WTC11 (cell line): Measurements from ENCODE around the gene PCDHAC1. TPM values are rescaled to one million over a fixed set of nuclear protein-coding genes. Genes with fewer than 3 reads are reported as not detected.

ENCODE experiments used
- ATAC-seq: fragments of 200-7000 bp; cut with Tn5 transposase; 2 replicates; pipeline ENCODE4 v1.10.0; 2021; ENCODE audit warnings: mild to moderate bottlenecking, moderate library complexity
- CTCF ChIA-PET: fragments of 300-600 bp; sonication (Branson Sonifier 250); formaldehyde crosslinking; loops from one replicate; lab custom pipeline; 2021; ENCODE audit warnings: antibody characterized with exemption; lab: Charles Lee
- POLR2A ChIA-PET: fragments of 350-600 bp; sonication (Branson Sonifier 250); formaldehyde crosslinking; loops from one replicate; lab custom pipeline; 2021; ENCODE audit warnings: antibody characterized with exemption; lab: Charles Lee
- DNase-seq: peaks from one replicate; pipeline ENCODE4 v3.0.0; 2021; ENCODE audit warnings: low spot score
- H3K27ac Mint-ChIP-seq: 2 replicates; pipeline ENCODE4 v1.8.0; 2021; ENCODE audit warnings: mixed read lengths
- H3K27me3 Mint-ChIP-seq: 2 replicates; pipeline ENCODE4 v1.8.0; 2021; ENCODE audit warnings: low read depth, mild to moderate bottlenecking, moderate library complexity, mixed read lengths
- H3K36me3 Mint-ChIP-seq: 2 replicates; pipeline ENCODE4 v1.8.0; 2021; ENCODE audit warnings: mixed read lengths
- H3K4me1 Mint-ChIP-seq: 2 replicates; pipeline ENCODE4 v1.8.0; 2022; ENCODE audit warnings: mixed read lengths
- H3K4me3 Mint-ChIP-seq: 2 replicates; pipeline ENCODE4 v1.8.0; 2021; ENCODE audit warnings: mild to moderate bottlenecking, moderate library complexity, mixed read lengths
- H3K9me3 Mint-ChIP-seq: 2 replicates; pipeline ENCODE4 v1.8.0; 2021; ENCODE audit warnings: mixed read lengths
- ARID4B ChIP-seq: sonication (generic); formaldehyde crosslinking; IDR thresholded peaks from 2 replicates; pipeline ENCODE4 v1.8.0; 2023; ENCODE audit warnings: missing genetic modification reagents, mild to moderate bottlenecking, borderline replicate concordance
- E2F4 ChIP-seq: sonication (generic); formaldehyde crosslinking; IDR thresholded peaks from 2 replicates; pipeline ENCODE4 v1.8.1; 2022; ENCODE audit warnings: low read depth, mild to moderate bottlenecking, moderate library complexity, missing genetic modification reagents, borderline replicate concordance
- ELF4 ChIP-seq: sonication (generic); formaldehyde crosslinking; IDR thresholded peaks from 2 replicates; pipeline ENCODE4 v1.8.1; 2022; ENCODE audit warnings: low read depth, mild to moderate bottlenecking, moderate library complexity, missing genetic modification reagents
- ESRRA ChIP-seq: sonication (generic); formaldehyde crosslinking; IDR thresholded peaks from 2 replicates; pipeline ENCODE4 v1.8.1; 2022; ENCODE audit warnings: mild to moderate bottlenecking, missing genetic modification reagents, borderline replicate concordance
- FOXJ3 ChIP-seq: sonication (generic); formaldehyde crosslinking; IDR thresholded peaks from 2 replicates; pipeline ENCODE4 v1.9.0; 2021; ENCODE audit warnings: missing genetic modification reagents, mild to moderate bottlenecking, borderline replicate concordance
- GTF2I ChIP-seq: fragments of 250-450 bp; sonication (Bioruptor Pico); conservative IDR thresholded peaks from 2 replicates; pipeline ENCODE4 v1.4.0; 2021; ENCODE audit warnings: mild to moderate bottlenecking
- JAZF1 ChIP-seq: fragments of 250-450 bp; sonication (Bioruptor Pico); IDR thresholded peaks from 2 replicates; pipeline ENCODE4 v1.9.0; 2021; ENCODE audit warnings: moderate library complexity, mild to moderate bottlenecking, inconsistent platforms
- JUN ChIP-seq: sonication (generic); formaldehyde crosslinking; IDR thresholded peaks from 2 replicates; pipeline ENCODE4 v1.8.0; 2023; ENCODE audit warnings: mild to moderate bottlenecking, missing genetic modification reagents
- NR2C2 ChIP-seq: sonication (generic); formaldehyde crosslinking; IDR thresholded peaks from 2 replicates; pipeline ENCODE4 v1.8.0; 2022; ENCODE audit warnings: mild to moderate bottlenecking, missing genetic modification reagents
- SP1 ChIP-seq: sonication (generic); formaldehyde crosslinking; conservative IDR thresholded peaks from 2 replicates; pipeline ENCODE4 v1.8.1; 2022; ENCODE audit warnings: missing genetic modification reagents
- TCF7 ChIP-seq: sonication (generic); formaldehyde crosslinking; IDR thresholded peaks from 2 replicates; pipeline ENCODE4 v1.8.0; 2022; ENCODE audit warnings: mild to moderate bottlenecking, low read depth, missing genetic modification reagents, moderate library complexity
- TP53 ChIP-seq: sonication (generic); formaldehyde crosslinking; IDR thresholded peaks from 2 replicates; pipeline ENCODE4 v1.8.1; 2023; ENCODE audit warnings: mild to moderate bottlenecking, missing genetic modification reagents
- USF1 ChIP-seq: sonication (generic); formaldehyde crosslinking; IDR thresholded peaks from 2 replicates; pipeline ENCODE4 v1.8.0; 2022; ENCODE audit warnings: mild to moderate bottlenecking, missing genetic modification reagents
- ZBTB43 ChIP-seq: sonication (generic); formaldehyde crosslinking; IDR thresholded peaks from 2 replicates; pipeline ENCODE4 v1.8.1; 2023; ENCODE audit warnings: mild to moderate bottlenecking, missing genetic modification reagents
- ZNF317 ChIP-seq: sonication (generic); formaldehyde crosslinking; IDR thresholded peaks from 2 replicates; pipeline ENCODE4 v1.8.1; 2023; ENCODE audit warnings: low read depth, mild to moderate bottlenecking, moderate library complexity, missing genetic modification reagents, borderline replicate concordance
- ZNF423 ChIP-seq: fragments of 250-450 bp; sonication (Bioruptor Pico); IDR thresholded peaks from 2 replicates; pipeline ENCODE4 v2.1.2; 2022; ENCODE audit warnings: mild to moderate bottlenecking, moderate library complexity
- total RNA-seq: library from RNA; stranded (reverse); gene quantifications from 3 replicates; pipeline ENCODE4 v1.2.3, GENCODE V29; 2021
- TF ChIP-seq, protein P1 (sequence below): sonication (generic); formaldehyde crosslinking; IDR thresholded peaks from 2 replicates; pipeline ENCODE4 v1.8.0; 2023; ENCODE audit warnings: mild to moderate bottlenecking, missing genetic modification reagents
- TF ChIP-seq, protein P2 (sequence below): sonication (generic); formaldehyde crosslinking; IDR thresholded peaks from 2 replicates; pipeline ENCODE4 v1.8.1; 2023; ENCODE audit warnings: mild to moderate bottlenecking, missing genetic modification reagents, moderate library complexity
- TF ChIP-seq, protein P3 (sequence below): sonication (generic); formaldehyde crosslinking; IDR thresholded peaks from 2 replicates; pipeline ENCODE4 v1.8.1; 2023; ENCODE audit warnings: mild to moderate bottlenecking, moderate library complexity, missing genetic modification reagents
- TF ChIP-seq, protein P4 (sequence below): sonication (generic); formaldehyde crosslinking; IDR thresholded peaks from 2 replicates; pipeline ENCODE4 v1.8.0; 2022; ENCODE audit warnings: mild to moderate bottlenecking, missing genetic modification reagents

PCDHAC1 gene
- total RNA-seq, 1 experiment from 2014 or later = 8.4 TPM

DNA sequence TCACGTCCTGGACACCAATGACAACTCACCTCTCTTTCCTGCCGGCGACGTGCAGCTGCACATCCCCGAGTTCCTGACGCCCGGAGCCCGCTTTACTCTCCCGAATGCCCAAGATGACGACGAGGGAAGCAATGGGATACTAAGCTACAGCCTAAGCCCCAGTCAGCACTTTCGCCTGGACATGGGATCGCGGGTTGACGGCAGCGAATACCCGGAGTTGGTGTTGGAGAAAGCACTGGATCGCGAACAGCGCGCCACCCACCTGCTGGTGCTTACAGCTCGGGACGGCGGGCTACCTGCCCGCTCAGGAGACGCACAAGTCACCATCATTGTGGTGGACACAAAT is 1.1 kb downstream of the PCDHAC1 start (continued):
- TF ChIP-seq E2F4 (CRISPR knock-in tag) (no peak), JAZF1 (no peak), ZNF423 (CRISPR knock-in tag) (no peak), JUN (CRISPR knock-in tag) (no peak), ARID4B (CRISPR knock-in tag) (no peak), TCF7 (CRISPR knock-in tag) (no peak)
- TF ChIP-seq, protein P1, sequence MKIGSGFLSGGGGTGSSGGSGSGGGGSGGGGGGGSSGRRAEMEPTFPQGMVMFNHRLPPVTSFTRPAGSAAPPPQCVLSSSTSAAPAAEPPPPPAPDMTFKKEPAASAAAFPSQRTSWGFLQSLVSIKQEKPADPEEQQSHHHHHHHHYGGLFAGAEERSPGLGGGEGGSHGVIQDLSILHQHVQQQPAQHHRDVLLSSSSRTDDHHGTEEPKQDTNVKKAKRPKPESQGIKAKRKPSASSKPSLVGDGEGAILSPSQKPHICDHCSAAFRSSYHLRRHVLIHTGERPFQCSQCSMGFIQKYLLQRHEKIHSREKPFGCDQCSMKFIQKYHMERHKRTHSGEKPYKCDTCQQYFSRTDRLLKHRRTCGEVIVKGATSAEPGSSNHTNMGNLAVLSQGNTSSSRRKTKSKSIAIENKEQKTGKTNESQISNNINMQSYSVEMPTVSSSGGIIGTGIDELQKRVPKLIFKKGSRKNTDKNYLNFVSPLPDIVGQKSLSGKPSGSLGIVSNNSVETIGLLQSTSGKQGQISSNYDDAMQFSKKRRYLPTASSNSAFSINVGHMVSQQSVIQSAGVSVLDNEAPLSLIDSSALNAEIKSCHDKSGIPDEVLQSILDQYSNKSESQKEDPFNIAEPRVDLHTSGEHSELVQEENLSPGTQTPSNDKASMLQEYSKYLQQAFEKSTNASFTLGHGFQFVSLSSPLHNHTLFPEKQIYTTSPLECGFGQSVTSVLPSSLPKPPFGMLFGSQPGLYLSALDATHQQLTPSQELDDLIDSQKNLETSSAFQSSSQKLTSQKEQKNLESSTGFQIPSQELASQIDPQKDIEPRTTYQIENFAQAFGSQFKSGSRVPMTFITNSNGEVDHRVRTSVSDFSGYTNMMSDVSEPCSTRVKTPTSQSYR (CRISPR knock-in tag) = no peak
- TF ChIP-seq, protein P2, sequence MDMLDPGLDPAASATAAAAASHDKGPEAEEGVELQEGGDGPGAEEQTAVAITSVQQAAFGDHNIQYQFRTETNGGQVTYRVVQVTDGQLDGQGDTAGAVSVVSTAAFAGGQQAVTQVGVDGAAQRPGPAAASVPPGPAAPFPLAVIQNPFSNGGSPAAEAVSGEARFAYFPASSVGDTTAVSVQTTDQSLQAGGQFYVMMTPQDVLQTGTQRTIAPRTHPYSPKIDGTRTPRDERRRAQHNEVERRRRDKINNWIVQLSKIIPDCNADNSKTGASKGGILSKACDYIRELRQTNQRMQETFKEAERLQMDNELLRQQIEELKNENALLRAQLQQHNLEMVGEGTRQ = no peak
- TF ChIP-seq, protein P3, sequence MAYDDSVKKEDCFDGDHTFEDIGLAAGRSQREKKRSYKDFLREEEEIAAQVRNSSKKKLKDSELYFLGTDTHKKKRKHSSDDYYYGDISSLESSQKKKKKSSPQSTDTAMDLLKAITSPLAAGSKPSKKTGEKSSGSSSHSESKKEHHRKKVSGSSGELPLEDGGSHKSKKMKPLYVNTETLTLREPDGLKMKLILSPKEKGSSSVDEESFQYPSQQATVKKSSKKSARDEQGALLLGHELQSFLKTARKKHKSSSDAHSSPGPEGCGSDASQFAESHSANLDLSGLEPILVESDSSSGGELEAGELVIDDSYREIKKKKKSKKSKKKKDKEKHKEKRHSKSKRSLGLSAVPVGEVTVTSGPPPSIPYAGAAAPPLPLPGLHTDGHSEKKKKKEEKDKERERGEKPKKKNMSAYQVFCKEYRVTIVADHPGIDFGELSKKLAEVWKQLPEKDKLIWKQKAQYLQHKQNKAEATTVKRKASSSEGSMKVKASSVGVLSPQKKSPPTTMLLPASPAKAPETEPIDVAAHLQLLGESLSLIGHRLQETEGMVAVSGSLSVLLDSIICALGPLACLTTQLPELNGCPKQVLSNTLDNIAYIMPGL (CRISPR knock-in tag) = no peak

DNA sequence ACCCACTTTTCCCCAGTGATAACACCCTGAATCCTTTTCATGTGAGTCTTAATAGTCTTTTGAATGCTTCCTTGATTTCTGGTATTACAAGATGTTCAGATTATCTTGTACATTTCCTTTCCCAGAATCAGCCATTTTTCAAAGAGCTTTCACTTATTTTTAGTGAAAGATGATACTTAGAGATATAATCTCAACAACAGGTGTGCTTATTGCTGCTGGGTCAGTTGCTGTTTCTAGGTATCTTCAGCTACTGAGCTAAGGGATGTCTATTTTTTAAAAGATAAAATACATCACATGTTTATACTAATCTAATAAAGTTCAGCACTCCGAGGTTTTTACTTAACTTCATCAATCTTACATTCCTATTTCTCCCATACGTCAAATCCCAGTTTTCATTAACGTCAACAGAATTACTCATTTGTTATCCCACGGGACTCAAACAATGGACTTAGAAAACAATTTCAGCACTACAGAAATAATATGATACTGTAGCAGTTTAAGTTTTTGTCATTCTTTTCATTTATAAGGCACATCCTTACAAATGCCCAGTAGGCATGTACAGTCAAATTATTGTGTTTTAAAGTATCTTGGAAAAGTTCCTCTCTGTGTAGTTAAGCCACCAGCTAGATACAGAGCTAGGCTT is 9.0 kb downstream of the PCDHAC1 start:
- POLR2A ChIA-PET = no interaction called here
- no peak for DNase-seq
- H3K9me3 Mint-ChIP-seq = no peaks in the 10 kb centered on the region
- H3K36me3 Mint-ChIP-seq = no peaks in the 10 kb centered on the region
- no peaks in the 10 kb centered on the region for H3K4me1 Mint-ChIP-seq
- no peak for ATAC-seq
- CTCF ChIA-PET = interaction anchor here (0.6 to 1.4 kb wide), 2 partner anchors 9 to 747 kb away, joined by 3 to 8 read pairs; partner anchors contain the start of gene PCDHAC1
- no peak overlapping the region for H3K27ac Mint-ChIP-seq
- no peaks in the 10 kb centered on the region for H3K27me3 Mint-ChIP-seq
- no peak overlapping the region for H3K4me3 Mint-ChIP-seq
- TF ChIP-seq ESRRA (CRISPR knock-in tag) (no peak), SP1 (no peak), FOXJ3 (no peak), NR2C2 (CRISPR knock-in tag) (no peak), USF1 (CRISPR knock-in tag) (no peak), TP53 (CRISPR knock-in tag) (no peak), ELF4 (CRISPR knock-in tag) (no peak), GTF2I (CRISPR knock-in tag) (no peak), ZNF317 (no peak), ZBTB43 (CRISPR knock-in tag) (no peak)
- TF ChIP-seq, protein P4, sequence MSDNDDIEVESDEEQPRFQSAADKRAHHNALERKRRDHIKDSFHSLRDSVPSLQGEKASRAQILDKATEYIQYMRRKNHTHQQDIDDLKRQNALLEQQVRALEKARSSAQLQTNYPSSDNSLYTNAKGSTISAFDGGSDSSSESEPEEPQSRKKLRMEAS (CRISPR knock-in tag) = no peak
